Measurements from ENCODE around the gene SACS. TPM values are rescaled to one million over a fixed set of nuclear protein-coding genes. Genes with fewer than 3 reads are reported as not detected.
"Not testable (repeated sequence)": the region's sequence is repeated elsewhere in the genome, so short reads cannot be mapped to it uniquely, and the experiment has no call there.

Gene SACS
- total RNA-seq, 1 donor from 2014 or later: 56.0 TPM

GRCh38 chr13:23418776-23419683, 14.5 kb downstream of the SACS start:
- no peak for TF ChIP-seq CTCF (IDR thresholded peaks at IDR 0.05; ENCODE audit: insufficient read depth, low read length, poor library complexity, severe bottlenecking)
- no peaks in the 10 kb centered on the region for H3K36me3 ChIP-seq (ENCODE audit: control insufficient read depth, insufficient read depth, low read length)
- no peak overlapping the region for H3K4me3 ChIP-seq (ENCODE audit: low read depth, low read length)
- no peaks in the 10 kb centered on the region for H3K27me3 ChIP-seq (ENCODE audit: control insufficient read depth, insufficient read depth, low read length)
- no peak for DNase-seq (ENCODE audit: low read depth)

DNA sequence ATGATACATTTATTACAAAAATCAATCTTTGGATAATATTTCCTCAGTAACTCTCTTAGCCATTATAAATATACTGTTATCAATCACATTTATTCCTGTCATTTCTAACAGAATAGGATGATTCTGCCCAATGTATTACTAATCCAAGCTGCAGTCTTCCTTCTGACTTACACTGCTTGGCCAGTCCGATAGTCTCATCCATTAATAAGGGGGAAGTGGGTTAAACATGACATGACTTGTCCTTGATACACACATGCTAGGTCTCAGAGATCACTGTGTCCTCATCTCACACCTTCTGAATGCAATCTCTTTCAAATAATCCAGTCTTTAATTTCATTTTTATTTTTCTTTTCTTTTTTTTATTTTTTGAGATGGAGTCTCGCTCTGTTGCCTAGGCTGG, 18.8 kb downstream of the SACS start:
- Histone ChIP-seq H3K4me3 (ENCODE audit: low read depth, low read length) (no peak overlapping the region), H3K27me3 (ENCODE audit: control insufficient read depth, insufficient read depth, low read length) (no peaks in the 10 kb centered on the region), H3K36me3 (ENCODE audit: control insufficient read depth, insufficient read depth, low read length) (no peaks in the 10 kb centered on the region)
- no peak for DNase-seq (ENCODE audit: low read depth)
- no peak for TF ChIP-seq CTCF (IDR thresholded peaks at IDR 0.05; ENCODE audit: insufficient read depth, low read length, poor library complexity, severe bottlenecking)

DNA sequence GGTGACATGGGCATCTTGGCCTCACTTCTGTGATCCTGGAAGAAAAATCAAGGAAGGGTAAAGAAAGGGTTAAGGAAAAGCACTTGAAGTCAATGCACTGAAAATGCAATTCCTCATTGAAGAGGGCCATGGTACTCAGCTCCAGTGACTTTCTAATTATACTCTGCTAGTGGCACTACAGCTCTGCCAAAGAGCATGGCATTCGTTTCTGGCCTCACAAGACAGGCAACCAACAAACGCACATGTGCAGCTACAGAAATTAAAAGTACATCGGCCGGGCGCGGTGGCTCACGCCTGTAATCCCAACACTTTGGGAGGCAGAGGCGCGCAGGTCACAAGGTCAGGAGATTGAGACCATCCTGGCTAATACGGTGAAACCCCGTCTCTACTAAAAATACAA, 21.8 kb downstream of the SACS start:
- H3K36me3 ChIP-seq (ENCODE audit: control insufficient read depth, insufficient read depth, low read length): no peaks in the 10 kb centered on the region
- H3K4me3 ChIP-seq (ENCODE audit: low read depth, low read length): no peak overlapping the region
- no peak for TF ChIP-seq CTCF (IDR thresholded peaks at IDR 0.05; ENCODE audit: insufficient read depth, low read length, poor library complexity, severe bottlenecking)
- H3K27me3 ChIP-seq (ENCODE audit: control insufficient read depth, insufficient read depth, low read length): no peaks in the 10 kb centered on the region
- no peak for DNase-seq (ENCODE audit: low read depth)

DNA sequence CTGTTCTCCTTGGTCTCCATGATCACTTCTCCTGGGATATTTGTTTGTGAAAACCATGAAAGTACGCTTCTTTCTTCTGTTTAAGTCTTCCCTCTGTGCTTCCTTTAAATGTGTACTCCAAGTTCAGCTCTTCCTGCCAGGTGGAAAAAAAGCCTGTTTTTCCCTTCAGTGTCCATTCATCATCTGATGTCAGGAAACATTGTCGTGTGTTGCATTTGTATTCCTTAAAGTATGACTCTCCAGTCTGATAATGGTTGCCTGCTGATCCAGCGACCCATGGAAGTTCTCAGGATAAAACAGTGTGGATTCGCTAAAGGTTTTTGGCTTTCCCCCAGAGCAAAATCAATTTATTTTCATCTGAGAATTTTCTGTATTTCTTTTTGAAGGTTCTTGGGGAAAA, 22.3 kb downstream of the SACS start:
- H3K36me3 ChIP-seq (ENCODE audit: control insufficient read depth, insufficient read depth, low read length): no peaks in the 10 kb centered on the region
- TF ChIP-seq CTCF (IDR thresholded peaks at IDR 0.05; ENCODE audit: insufficient read depth, low read length, poor library complexity, severe bottlenecking): no peak
- no peak overlapping the region for H3K4me3 ChIP-seq (ENCODE audit: low read depth, low read length)
- no peaks in the 10 kb centered on the region for H3K27me3 ChIP-seq (ENCODE audit: control insufficient read depth, insufficient read depth, low read length)
- no peak for DNase-seq (ENCODE audit: low read depth)

GRCh38 chr13:23408026-23408425, 25.5 kb downstream of the SACS start:
- no peak for TF ChIP-seq CTCF (IDR thresholded peaks at IDR 0.05; ENCODE audit: insufficient read depth, low read length, poor library complexity, severe bottlenecking)
- no peak for DNase-seq (ENCODE audit: low read depth)
- H3K4me3 ChIP-seq (ENCODE audit: low read depth, low read length): no peak overlapping the region
- no peaks in the 10 kb centered on the region for H3K36me3 ChIP-seq (ENCODE audit: control insufficient read depth, insufficient read depth, low read length)
- H3K27me3 ChIP-seq (ENCODE audit: control insufficient read depth, insufficient read depth, low read length): no peaks in the 10 kb centered on the region

DNA sequence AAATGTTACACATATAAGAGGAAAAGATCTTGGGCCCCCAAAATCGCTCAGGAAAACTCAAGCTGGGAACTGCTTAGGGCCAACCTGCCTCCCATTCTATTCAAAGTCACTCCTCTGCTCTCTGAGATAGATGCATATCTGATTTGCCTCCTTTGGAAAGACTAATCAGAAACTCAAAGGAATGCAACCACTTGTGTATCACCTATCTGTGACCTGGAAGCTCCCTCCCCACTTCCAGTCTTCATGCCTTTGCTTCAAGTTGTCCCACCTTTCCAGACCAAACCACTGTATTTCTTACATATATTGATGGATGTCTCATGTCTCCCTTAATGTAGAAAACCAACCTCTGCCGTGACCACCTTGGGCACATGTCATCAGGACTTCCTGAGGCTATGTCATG, 32.3 kb downstream of the SACS start:
- not testable (repeated sequence) for H3K4me3 ChIP-seq (ENCODE audit: low read depth, low read length); H3K36me3 ChIP-seq (ENCODE audit: control insufficient read depth, insufficient read depth, low read length); DNase-seq (ENCODE audit: low read depth); H3K27me3 ChIP-seq (ENCODE audit: control insufficient read depth, insufficient read depth, low read length)
